Measurements from ENCODE around the gene DDX1.
"Not testable (repeated sequence)": the region's sequence is repeated elsewhere in the genome, so short reads cannot be mapped to it uniquely, and the experiment has no call there.

DDX1 gene

GRCh38 chr2:15603044-15603765, 11.5 kb downstream of the DDX1 start:
- FAIRE-seq = peak; percentile 20
- TF ChIP-seq TAF1 (IDR thresholded peaks at IDR 0.05; ENCODE audit: low read depth, low read length) = no peak
- no peak for TF ChIP-seq POU2F2 (IDR thresholded peaks at IDR 0.05; ENCODE audit: low read depth, low read length)
- TF ChIP-seq POLR2A (IDR thresholded peaks at IDR 0.05; ENCODE audit: low read depth, low read length) = no peak
- no peak for TF ChIP-seq SPI1 (IDR thresholded peaks at IDR 0.05; ENCODE audit: low read depth, low read length)
- TF ChIP-seq POLR2AphosphoS5 (IDR thresholded peaks at IDR 0.05; ENCODE audit: low read depth, low read length) = no peak
- no peak for TF ChIP-seq PAX5 (IDR thresholded peaks at IDR 0.05; ENCODE audit: insufficient read depth, low read length, severe bottlenecking)
- DNase-seq (ENCODE audit: insufficient read length, low spot score) = no peak

GRCh38 chr2:15603948-15604347, 12.3 kb downstream of the DDX1 start:
- TF ChIP-seq POLR2AphosphoS5 (IDR thresholded peaks at IDR 0.05; ENCODE audit: low read depth, low read length) (no peak), POLR2A (IDR thresholded peaks at IDR 0.05; ENCODE audit: low read depth, low read length) (no peak), PAX5 (IDR thresholded peaks at IDR 0.05; ENCODE audit: insufficient read depth, low read length, severe bottlenecking) (no peak), TAF1 (IDR thresholded peaks at IDR 0.05; ENCODE audit: low read depth, low read length) (no peak), SPI1 (IDR thresholded peaks at IDR 0.05; ENCODE audit: low read depth, low read length) (no peak), POU2F2 (IDR thresholded peaks at IDR 0.05; ENCODE audit: low read depth, low read length) (no peak)
- FAIRE-seq = no peak
- no peak for DNase-seq (ENCODE audit: insufficient read length, low spot score)

GRCh38 chr2:15605721-15606120, 14.1 kb downstream of the DDX1 start:
- TF ChIP-seq SPI1 (IDR thresholded peaks at IDR 0.05; ENCODE audit: low read depth, low read length) = no peak
- TF ChIP-seq POLR2A (IDR thresholded peaks at IDR 0.05; ENCODE audit: low read depth, low read length) = no peak
- TF ChIP-seq POLR2AphosphoS5 (IDR thresholded peaks at IDR 0.05; ENCODE audit: low read depth, low read length) = no peak
- no peak for TF ChIP-seq POU2F2 (IDR thresholded peaks at IDR 0.05; ENCODE audit: low read depth, low read length)
- TF ChIP-seq PAX5 (IDR thresholded peaks at IDR 0.05; ENCODE audit: insufficient read depth, low read length, severe bottlenecking) = no peak
- no peak for TF ChIP-seq TAF1 (IDR thresholded peaks at IDR 0.05; ENCODE audit: low read depth, low read length)
- FAIRE-seq (no peak), DNase-seq (ENCODE audit: insufficient read length, low spot score) (no peak)

- no peak for TF ChIP-seq SPI1 (IDR thresholded peaks at IDR 0.05; ENCODE audit: low read depth, low read length)
- TF ChIP-seq PAX5 (IDR thresholded peaks at IDR 0.05; ENCODE audit: insufficient read depth, low read length, severe bottlenecking) = no peak
- TF ChIP-seq TAF1 (IDR thresholded peaks at IDR 0.05; ENCODE audit: low read depth, low read length) = no peak
- TF ChIP-seq POU2F2 (IDR thresholded peaks at IDR 0.05; ENCODE audit: low read depth, low read length) = no peak
- no peak for TF ChIP-seq POLR2A (IDR thresholded peaks at IDR 0.05; ENCODE audit: low read depth, low read length)
- no peak for TF ChIP-seq POLR2AphosphoS5 (IDR thresholded peaks at IDR 0.05; ENCODE audit: low read depth, low read length)
- FAIRE-seq (no peak), DNase-seq (ENCODE audit: insufficient read length, low spot score) (no peak)
Measured at GRCh38 chr2:15606481-15607441, 15.1 kb downstream of the DDX1 start.

GRCh38 chr2:15607709-15608391, 16.2 kb downstream of the DDX1 start:
- DNase-seq (ENCODE audit: insufficient read length, low spot score) = no peak
- TF ChIP-seq POLR2A (IDR thresholded peaks at IDR 0.05; ENCODE audit: low read depth, low read length) (no peak), POLR2AphosphoS5 (IDR thresholded peaks at IDR 0.05; ENCODE audit: low read depth, low read length) (no peak), TAF1 (IDR thresholded peaks at IDR 0.05; ENCODE audit: low read depth, low read length) (no peak), PAX5 (IDR thresholded peaks at IDR 0.05; ENCODE audit: insufficient read depth, low read length, severe bottlenecking) (no peak), POU2F2 (IDR thresholded peaks at IDR 0.05; ENCODE audit: low read depth, low read length) (no peak), SPI1 (IDR thresholded peaks at IDR 0.05; ENCODE audit: low read depth, low read length) (no peak)
- no peak for FAIRE-seq

- DNase-seq (ENCODE audit: insufficient read length, low spot score) = no peak
- TF ChIP-seq PAX5 (IDR thresholded peaks at IDR 0.05; ENCODE audit: insufficient read depth, low read length, severe bottlenecking) = no peak
- TF ChIP-seq POLR2A (IDR thresholded peaks at IDR 0.05; ENCODE audit: low read depth, low read length) = no peak
- TF ChIP-seq SPI1 (IDR thresholded peaks at IDR 0.05; ENCODE audit: low read depth, low read length) = no peak
- no peak for TF ChIP-seq TAF1 (IDR thresholded peaks at IDR 0.05; ENCODE audit: low read depth, low read length)
- TF ChIP-seq POU2F2 (IDR thresholded peaks at IDR 0.05; ENCODE audit: low read depth, low read length) = no peak
- TF ChIP-seq POLR2AphosphoS5 (IDR thresholded peaks at IDR 0.05; ENCODE audit: low read depth, low read length) = no peak
- FAIRE-seq = no peak
Measured at GRCh38 chr2:15608392-15608761, 16.7 kb downstream of the DDX1 start.

GRCh38 chr2:15609341-15610042, 17.8 kb downstream of the DDX1 start:
- DNase-seq (ENCODE audit: insufficient read length, low spot score) (no peak), FAIRE-seq (no peak)
- no peak for TF ChIP-seq POU2F2 (IDR thresholded peaks at IDR 0.05; ENCODE audit: low read depth, low read length)
- TF ChIP-seq TAF1 (IDR thresholded peaks at IDR 0.05; ENCODE audit: low read depth, low read length) = no peak
- no peak for TF ChIP-seq POLR2AphosphoS5 (IDR thresholded peaks at IDR 0.05; ENCODE audit: low read depth, low read length)
- TF ChIP-seq SPI1 (IDR thresholded peaks at IDR 0.05; ENCODE audit: low read depth, low read length) = no peak
- TF ChIP-seq POLR2A (IDR thresholded peaks at IDR 0.05; ENCODE audit: low read depth, low read length) = no peak
- no peak for TF ChIP-seq PAX5 (IDR thresholded peaks at IDR 0.05; ENCODE audit: insufficient read depth, low read length, severe bottlenecking)

- DNase-seq (ENCODE audit: insufficient read length, low spot score) = no peak
- no peak for FAIRE-seq
- TF ChIP-seq POLR2AphosphoS5 (IDR thresholded peaks at IDR 0.05; ENCODE audit: low read depth, low read length) (no peak), POU2F2 (IDR thresholded peaks at IDR 0.05; ENCODE audit: low read depth, low read length) (no peak), PAX5 (IDR thresholded peaks at IDR 0.05; ENCODE audit: insufficient read depth, low read length, severe bottlenecking) (no peak), SPI1 (IDR thresholded peaks at IDR 0.05; ENCODE audit: low read depth, low read length) (no peak), TAF1 (IDR thresholded peaks at IDR 0.05; ENCODE audit: low read depth, low read length) (no peak), POLR2A (IDR thresholded peaks at IDR 0.05; ENCODE audit: low read depth, low read length) (no peak)
Measured at GRCh38 chr2:15610430-15610952, 18.8 kb downstream of the DDX1 start.

- not testable (repeated sequence) for DNase-seq (ENCODE audit: insufficient read length, low spot score); FAIRE-seq
Measured at GRCh38 chr2:15612101-15612500, 20.4 kb downstream of the DDX1 start.
